ENCODE measurements around the gene MOV10L1.

MOV10L1 gene

GRCh38 chr22:50117168-50117762 lies 27.5 kb downstream of the MOV10L1 start:
- Histone ChIP-seq H3K79me2 (ENCODE audit: low read length) (no peaks in the 10 kb centered on the region), H3K4me1 (ENCODE audit: low read length) (no peaks in the 10 kb centered on the region), H3K4me2 (ENCODE audit: low read depth, low read length) (no peak overlapping the region), H3K9ac (ENCODE audit: low read length) (no peak overlapping the region), H3K9me3 (replicated peaks; ENCODE audit: insufficient read depth, low read length) (no peaks in the 10 kb centered on the region), H3K4me3 (ENCODE audit: low read length) (no peak overlapping the region), H2AFZ (ENCODE audit: low read length) (no peak overlapping the region), H3F3A (ENCODE audit: insufficient read depth, low read length) (no peaks in the 10 kb centered on the region), H3K27me3 (replicated peaks; ENCODE audit: insufficient read depth, low read length) (peaks cover 77% of the 10 kb centered on the region), H3K27ac (ENCODE audit: low read length) (no peak overlapping the region), H3K36me3 (replicated peaks; ENCODE audit: insufficient read depth, low read length) (no peaks in the 10 kb centered on the region), H4K20me1 (ENCODE audit: insufficient read depth, low read length) (no peaks in the 10 kb centered on the region), H3K9me2 (replicated peaks; ENCODE audit: insufficient read depth, low read length) (no peaks in the 10 kb centered on the region)
- TF ChIP-seq CTCF (IDR thresholded peaks at IDR 0.05; ENCODE audit: low read length) = no peak
- no peak for TF ChIP-seq EZH2 (optimal IDR thresholded peaks at IDR 0.05; ENCODE audit: low read depth, low read length)
- no peak for TF ChIP-seq EZH2phosphoT487 (IDR thresholded peaks at IDR 0.05; ENCODE audit: low read length)
- DNase-seq = no peak

GRCh38 chr22:50118129-50118528 lies 28.3 kb downstream of the MOV10L1 start:
- Histone ChIP-seq H3K36me3 (replicated peaks; ENCODE audit: insufficient read depth, low read length) (no peaks in the 10 kb centered on the region), H3K4me2 (ENCODE audit: low read depth, low read length) (no peak overlapping the region), H2AFZ (ENCODE audit: low read length) (no peak overlapping the region), H3K9ac (ENCODE audit: low read length) (no peak overlapping the region), H3K4me3 (ENCODE audit: low read length) (no peak overlapping the region), H3K9me3 (replicated peaks; ENCODE audit: insufficient read depth, low read length) (no peaks in the 10 kb centered on the region), H3K4me1 (ENCODE audit: low read length) (no peaks in the 10 kb centered on the region), H3K9me2 (replicated peaks; ENCODE audit: insufficient read depth, low read length) (no peaks in the 10 kb centered on the region), H3K27me3 (replicated peaks; ENCODE audit: insufficient read depth, low read length) (peaks cover 75% of the 10 kb centered on the region), H3K27ac (ENCODE audit: low read length) (no peak overlapping the region), H3K79me2 (ENCODE audit: low read length) (no peaks in the 10 kb centered on the region), H4K20me1 (ENCODE audit: insufficient read depth, low read length) (no peaks in the 10 kb centered on the region), H3F3A (ENCODE audit: insufficient read depth, low read length) (no peaks in the 10 kb centered on the region)
- DNase-seq = no peak
- TF ChIP-seq EZH2 (optimal IDR thresholded peaks at IDR 0.05; ENCODE audit: low read depth, low read length) = no peak
- TF ChIP-seq EZH2phosphoT487 (IDR thresholded peaks at IDR 0.05; ENCODE audit: low read length) = no peak
- no peak for TF ChIP-seq CTCF (IDR thresholded peaks at IDR 0.05; ENCODE audit: low read length)

GRCh38 chr22:50118557-50119168 lies 28.9 kb downstream of the MOV10L1 start:
- Histone ChIP-seq H3K9me2 (replicated peaks; ENCODE audit: insufficient read depth, low read length) (no peaks in the 10 kb centered on the region), H2AFZ (ENCODE audit: low read length) (no peak overlapping the region), H3K4me2 (ENCODE audit: low read depth, low read length) (no peak overlapping the region), H3K79me2 (ENCODE audit: low read length) (no peaks in the 10 kb centered on the region), H3K4me3 (ENCODE audit: low read length) (no peak overlapping the region), H3K4me1 (ENCODE audit: low read length) (no peaks in the 10 kb centered on the region), H3K36me3 (replicated peaks; ENCODE audit: insufficient read depth, low read length) (no peaks in the 10 kb centered on the region), H3K9me3 (replicated peaks; ENCODE audit: insufficient read depth, low read length) (no peaks in the 10 kb centered on the region), H4K20me1 (ENCODE audit: insufficient read depth, low read length) (no peaks in the 10 kb centered on the region), H3F3A (ENCODE audit: insufficient read depth, low read length) (no peaks in the 10 kb centered on the region), H3K9ac (ENCODE audit: low read length) (no peak overlapping the region), H3K27ac (ENCODE audit: low read length) (no peak overlapping the region), H3K27me3 (replicated peaks; ENCODE audit: insufficient read depth, low read length) (peaks cover 75% of the 10 kb centered on the region)
- TF ChIP-seq EZH2phosphoT487 (IDR thresholded peaks at IDR 0.05; ENCODE audit: low read length) = no peak
- TF ChIP-seq CTCF (IDR thresholded peaks at IDR 0.05; ENCODE audit: low read length) = no peak
- no peak for TF ChIP-seq EZH2 (optimal IDR thresholded peaks at IDR 0.05; ENCODE audit: low read depth, low read length)
- DNase-seq = no peak

Measured in MM.1S (cell line).